Neural progenitor cell (in vitro differentiated cells): ENCODE results near the gene ZNF382. TPM values are rescaled to one million over a fixed set of nuclear protein-coding genes. Genes with fewer than 3 reads are reported as not detected.

Source experiments
- DNase-seq: peaks from one replicate; pipeline ENCODE4 v3.0.0-alpha.2; 2016; ENCODE audit warnings: low spot score
- H2AFZ ChIP-seq: fragments of 200-600 bp; sonication (generic); replicated peaks from 2 replicates; pipeline ENCODE4 v1.6.1; 2016; ENCODE audit warnings: antibody characterized with exemption
- H3F3A ChIP-seq: fragments of 200-600 bp; sonication (generic); 2 replicates; pipeline ENCODE4 v1.6.1; 2016; ENCODE audit warnings: antibody characterized with exemption, low read depth
- H3K27ac ChIP-seq: fragments of 200-600 bp; sonication (generic); 2 replicates; pipeline ENCODE4 v1.5.1; 2016; ENCODE audit warnings: mild to moderate bottlenecking
- H3K27me3 ChIP-seq: fragments of 200-600 bp; sonication (generic); 2 replicates; pipeline ENCODE4 v1.6.1; 2016; ENCODE audit warnings: mild to moderate bottlenecking, moderate library complexity
- H3K36me3 ChIP-seq: fragments of 200-600 bp; sonication (generic); 2 replicates; pipeline ENCODE4 v1.5.1; 2016
- H3K4me1 ChIP-seq: fragments of 200-600 bp; sonication (generic); 2 replicates; pipeline ENCODE4 v1.6.1; 2016; ENCODE audit warnings: mixed run types
- H3K4me2 ChIP-seq: fragments of 200-600 bp; sonication (generic); 2 replicates; pipeline ENCODE4 v1.6.1; 2016
- H3K4me3 ChIP-seq: fragments of 200-600 bp; sonication (generic); 2 replicates; pipeline ENCODE4 v1.5.1; 2016
- H3K79me2 ChIP-seq: fragments of 200-600 bp; sonication (generic); 2 replicates; pipeline ENCODE4 v1.6.1; 2016; ENCODE audit warnings: low read depth
- H3K9ac ChIP-seq: fragments of 200-600 bp; sonication (generic); 2 replicates; pipeline ENCODE4 v1.6.1; 2016
- H3K9me3 ChIP-seq: fragments of 200-600 bp; sonication (generic); 2 replicates; pipeline ENCODE4 v1.5.1; 2016; ENCODE audit warnings: low read depth
- H4K20me1 ChIP-seq: fragments of 200-600 bp; sonication (generic); 2 replicates; pipeline ENCODE4 v1.6.1; 2016; ENCODE audit warnings: low read depth
- H3K27ac Mint-ChIP-seq: 3 replicates; pipeline ENCODE4 v1.8.0; 2021; ENCODE audit warnings: mixed read lengths
- H3K27me3 Mint-ChIP-seq: 2 replicates; pipeline ENCODE4 v1.8.0; 2022; ENCODE audit warnings: low read depth, mild to moderate bottlenecking, inconsistent platforms, moderate library complexity, mixed read lengths; ENCODE audit not compliant: insufficient read depth
- H3K36me3 Mint-ChIP-seq: 3 replicates; pipeline ENCODE4 v1.8.0; 2021; ENCODE audit warnings: mixed read lengths
- H3K4me1 Mint-ChIP-seq: 3 replicates; pipeline ENCODE4 v1.8.0; 2021; ENCODE audit warnings: mixed read lengths
- H3K4me3 Mint-ChIP-seq: 3 replicates; pipeline ENCODE4 v1.8.0; 2021; ENCODE audit warnings: mild to moderate bottlenecking, moderate library complexity, mixed read lengths
- H3K9me3 Mint-ChIP-seq: 3 replicates; pipeline ENCODE4 v1.8.0; 2020; ENCODE audit warnings: mixed read lengths
- EZH2 ChIP-seq: fragments of 200-600 bp; sonication (generic); IDR thresholded peaks from 2 replicates; pipeline ENCODE4 v1.6.1; 2017; ENCODE audit warnings: antibody characterized with exemption, mild to moderate bottlenecking, moderate library complexity
- EZH2phosphoT487 ChIP-seq: fragments of 200-600 bp; sonication (generic); IDR thresholded peaks from 2 replicates; pipeline ENCODE4 v1.6.1; 2017; ENCODE audit warnings: antibody characterized with exemption
- total RNA-seq: library from RNA; depleted of rRNA; stranded (reverse); fragments of >200 nt; gene quantifications from 2 replicates; pipeline ENCODE4 v1.2.3, GENCODE V29; 2015; ENCODE audit warnings: low replicate concordance
- TF ChIP-seq, protein P1 (sequence below): fragments of 200-600 bp; sonication (generic); IDR thresholded peaks from 2 replicates; pipeline ENCODE4 v1.5.1; 2017; ENCODE audit warnings: antibody characterized with exemption, mild to moderate bottlenecking

Gene ZNF382
- total RNA-seq, 1 donor from 2014 or later, result 17.8 TPM

DNA sequence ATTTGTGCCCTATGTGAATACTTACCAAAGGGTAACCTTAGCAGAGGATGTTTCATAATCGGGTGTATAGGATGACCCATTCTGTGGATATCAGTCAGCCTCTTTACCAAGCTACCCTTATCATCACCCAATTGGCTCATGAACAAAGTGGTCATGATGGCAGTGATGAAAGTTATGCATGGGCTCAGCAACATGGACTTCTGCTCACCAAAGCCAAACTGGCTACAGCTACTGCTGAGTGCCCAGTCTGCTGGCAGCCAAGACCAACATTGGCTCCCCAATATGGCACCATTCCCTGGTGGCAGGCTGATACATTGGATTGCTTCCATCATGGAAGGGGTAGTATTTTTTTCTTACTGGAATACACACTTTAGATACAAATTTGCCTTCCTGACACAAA lies 67.3 kb downstream of the ZNF382 start:
- H3K27ac Mint-ChIP-seq, result no peak overlapping the region
- H4K20me1 ChIP-seq, result no peaks in the 10 kb centered on the region
- peaks cover 66% of the 10 kb centered on the region for H3K9me3 Mint-ChIP-seq
- no peak overlapping the region for H3K4me2 ChIP-seq
- no peaks in the 10 kb centered on the region for H3K4me1 Mint-ChIP-seq
- H3K4me1 ChIP-seq, result peaks cover 6% of the 10 kb centered on the region
- H3K4me3 ChIP-seq, result no peak overlapping the region
- no peak for TF ChIP-seq EZH2phosphoT487
- TF ChIP-seq, protein P1, sequence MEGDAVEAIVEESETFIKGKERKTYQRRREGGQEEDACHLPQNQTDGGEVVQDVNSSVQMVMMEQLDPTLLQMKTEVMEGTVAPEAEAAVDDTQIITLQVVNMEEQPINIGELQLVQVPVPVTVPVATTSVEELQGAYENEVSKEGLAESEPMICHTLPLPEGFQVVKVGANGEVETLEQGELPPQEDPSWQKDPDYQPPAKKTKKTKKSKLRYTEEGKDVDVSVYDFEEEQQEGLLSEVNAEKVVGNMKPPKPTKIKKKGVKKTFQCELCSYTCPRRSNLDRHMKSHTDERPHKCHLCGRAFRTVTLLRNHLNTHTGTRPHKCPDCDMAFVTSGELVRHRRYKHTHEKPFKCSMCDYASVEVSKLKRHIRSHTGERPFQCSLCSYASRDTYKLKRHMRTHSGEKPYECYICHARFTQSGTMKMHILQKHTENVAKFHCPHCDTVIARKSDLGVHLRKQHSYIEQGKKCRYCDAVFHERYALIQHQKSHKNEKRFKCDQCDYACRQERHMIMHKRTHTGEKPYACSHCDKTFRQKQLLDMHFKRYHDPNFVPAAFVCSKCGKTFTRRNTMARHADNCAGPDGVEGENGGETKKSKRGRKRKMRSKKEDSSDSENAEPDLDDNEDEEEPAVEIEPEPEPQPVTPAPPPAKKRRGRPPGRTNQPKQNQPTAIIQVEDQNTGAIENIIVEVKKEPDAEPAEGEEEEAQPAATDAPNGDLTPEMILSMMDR, result no peak
- TF ChIP-seq EZH2, result no peak
- no peak overlapping the region for H2AFZ ChIP-seq
- peaks cover 35% of the 10 kb centered on the region for H3K36me3 Mint-ChIP-seq
- no peaks in the 10 kb centered on the region for H3F3A ChIP-seq
- no peak overlapping the region for H3K27ac ChIP-seq
- DNase-seq, result no peak
- H3K9ac ChIP-seq, result no peak overlapping the region
- peaks cover 70% of the 10 kb centered on the region for H3K79me2 ChIP-seq
- H3K4me3 Mint-ChIP-seq, result no peak overlapping the region
- peaks cover 4% of the 10 kb centered on the region for H3K27me3 Mint-ChIP-seq
- H3K36me3 ChIP-seq, result peaks cover 4% of the 10 kb centered on the region
- no peaks in the 10 kb centered on the region for H3K27me3 ChIP-seq
- H3K9me3 ChIP-seq, result no peaks in the 10 kb centered on the region

DNA sequence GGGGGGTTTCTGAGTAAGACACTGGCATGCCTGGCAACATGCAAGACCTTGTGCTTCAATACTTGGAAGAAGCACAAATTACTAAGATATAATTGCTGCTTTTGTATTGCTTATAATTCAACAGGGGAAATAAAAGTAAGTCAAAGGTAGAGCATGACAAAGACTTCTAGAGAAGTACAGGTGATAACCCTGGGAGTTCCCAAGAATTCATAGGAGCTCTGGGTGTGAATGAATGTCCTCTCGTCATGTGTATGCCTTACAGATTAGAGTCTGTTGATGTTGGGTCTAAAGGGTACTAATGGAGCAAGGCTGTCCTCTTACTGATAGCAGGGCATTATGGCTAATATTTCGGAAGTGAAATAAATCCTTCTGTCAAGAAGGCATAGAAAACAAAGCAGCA lies 69.1 kb downstream of the ZNF382 start:
- no peak overlapping the region for H3K9ac ChIP-seq
- peaks cover 67% of the 10 kb centered on the region for H3K9me3 Mint-ChIP-seq
- H3K9me3 ChIP-seq, result no peaks in the 10 kb centered on the region
- peaks cover 45% of the 10 kb centered on the region for H3K36me3 Mint-ChIP-seq
- no peaks in the 10 kb centered on the region for H4K20me1 ChIP-seq
- peaks cover 53% of the 10 kb centered on the region for H3K79me2 ChIP-seq
- no peak overlapping the region for H3K4me3 Mint-ChIP-seq
- H3F3A ChIP-seq, result no peaks in the 10 kb centered on the region
- no peaks in the 10 kb centered on the region for H3K4me1 ChIP-seq
- no peak overlapping the region for H2AFZ ChIP-seq
- H3K27ac Mint-ChIP-seq, result no peak overlapping the region
- no peaks in the 10 kb centered on the region for H3K27me3 ChIP-seq
- TF ChIP-seq EZH2 (no peak), EZH2phosphoT487 (no peak)
- TF ChIP-seq, protein P1, result no peak
- H3K4me3 ChIP-seq, result no peak overlapping the region
- H3K27me3 Mint-ChIP-seq, result peaks cover 3% of the 10 kb centered on the region
- no peak overlapping the region for H3K4me2 ChIP-seq
- H3K36me3 ChIP-seq, result peaks cover 4% of the 10 kb centered on the region
- DNase-seq, result no peak
- no peaks in the 10 kb centered on the region for H3K4me1 Mint-ChIP-seq
- no peak overlapping the region for H3K27ac ChIP-seq

DNA sequence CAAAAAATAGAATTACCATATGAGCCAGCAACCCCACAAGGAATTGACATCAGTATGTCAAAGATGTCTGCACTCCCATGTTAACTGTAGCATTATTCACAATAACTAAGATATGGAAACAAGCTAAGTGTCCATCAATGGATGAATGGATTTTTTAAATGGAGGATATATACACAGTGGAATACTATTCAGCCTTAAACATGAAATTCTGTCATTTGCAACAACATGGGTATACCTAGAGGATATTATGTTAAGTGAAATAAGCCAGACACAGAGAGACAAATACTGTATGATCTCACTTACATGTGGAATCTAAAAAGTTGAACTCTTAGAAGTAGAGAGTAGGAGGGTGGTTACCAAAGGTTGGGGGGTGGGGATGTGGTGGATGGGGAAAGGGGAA lies 74.3 kb downstream of the ZNF382 start:
- Histone ChIP-seq H3K4me1 (no peaks in the 10 kb centered on the region), H3K9ac (no peak overlapping the region), H3F3A (no peaks in the 10 kb centered on the region), H3K4me2 (no peak overlapping the region), H3K4me3 (no peak overlapping the region), H3K79me2 (peaks cover 8% of the 10 kb centered on the region), H3K36me3 (peaks cover 6% of the 10 kb centered on the region), H3K27me3 (no peaks in the 10 kb centered on the region), H3K27ac (no peak overlapping the region), H4K20me1 (no peaks in the 10 kb centered on the region), H3K9me3 (no peaks in the 10 kb centered on the region), H2AFZ (no peak overlapping the region)
- no peak overlapping the region for H3K27ac Mint-ChIP-seq
- TF ChIP-seq, protein P1, result no peak
- TF ChIP-seq EZH2, result no peak
- TF ChIP-seq EZH2phosphoT487, result no peak
- peaks cover 8% of the 10 kb centered on the region for H3K27me3 Mint-ChIP-seq
- H3K9me3 Mint-ChIP-seq, result peaks cover 53% of the 10 kb centered on the region
- H3K4me1 Mint-ChIP-seq, result no peaks in the 10 kb centered on the region
- H3K36me3 Mint-ChIP-seq, result peaks cover 48% of the 10 kb centered on the region
- H3K4me3 Mint-ChIP-seq, result no peak overlapping the region
- DNase-seq, result no peak

Other genes starting within 250 kb of the ZNF382 start
- 19.0 and 25.1 TPM in 2 replicates for gene ZFP14, start 226.1 kb upstream of the ZNF382 start, total RNA-seq
- gene ZFP82, start 186.7 kb upstream of the ZNF382 start, total RNA-seq, result 19.5 and 26.1 TPM in 2 replicates
- gene ZNF566, start 115.8 kb upstream of the ZNF382 start, total RNA-seq, result 16.8 and 29.5 TPM in 2 replicates
- 55.9 and 67.7 TPM in 2 replicates for gene ZNF260, start 77.0 kb upstream of the ZNF382 start, total RNA-seq
- gene ZNF529, start 32.0 kb upstream of the ZNF382 start, total RNA-seq, result 33.7 and 33.9 TPM in 2 replicates
- gene ZNF461, start 61.5 kb downstream of the ZNF382 start, total RNA-seq, result 13.6 and 13.8 TPM in 2 replicates
- gene ZNF567, start 82.3 kb downstream of the ZNF382 start, total RNA-seq, result 26.9 and 27.7 TPM in 2 replicates
- gene ZNF850, start 167.5 kb downstream of the ZNF382 start, total RNA-seq, result 25.5 and 32.1 TPM in 2 replicates
- 13.7 and 18.8 TPM in 2 replicates for gene ZNF790, start 233.1 kb downstream of the ZNF382 start, total RNA-seq
- 11.7 and 18.1 TPM in 2 replicates for gene ZNF345, start 245.6 kb downstream of the ZNF382 start, total RNA-seq